Measurements from ENCODE around the gene CNOT3.

DNA sequence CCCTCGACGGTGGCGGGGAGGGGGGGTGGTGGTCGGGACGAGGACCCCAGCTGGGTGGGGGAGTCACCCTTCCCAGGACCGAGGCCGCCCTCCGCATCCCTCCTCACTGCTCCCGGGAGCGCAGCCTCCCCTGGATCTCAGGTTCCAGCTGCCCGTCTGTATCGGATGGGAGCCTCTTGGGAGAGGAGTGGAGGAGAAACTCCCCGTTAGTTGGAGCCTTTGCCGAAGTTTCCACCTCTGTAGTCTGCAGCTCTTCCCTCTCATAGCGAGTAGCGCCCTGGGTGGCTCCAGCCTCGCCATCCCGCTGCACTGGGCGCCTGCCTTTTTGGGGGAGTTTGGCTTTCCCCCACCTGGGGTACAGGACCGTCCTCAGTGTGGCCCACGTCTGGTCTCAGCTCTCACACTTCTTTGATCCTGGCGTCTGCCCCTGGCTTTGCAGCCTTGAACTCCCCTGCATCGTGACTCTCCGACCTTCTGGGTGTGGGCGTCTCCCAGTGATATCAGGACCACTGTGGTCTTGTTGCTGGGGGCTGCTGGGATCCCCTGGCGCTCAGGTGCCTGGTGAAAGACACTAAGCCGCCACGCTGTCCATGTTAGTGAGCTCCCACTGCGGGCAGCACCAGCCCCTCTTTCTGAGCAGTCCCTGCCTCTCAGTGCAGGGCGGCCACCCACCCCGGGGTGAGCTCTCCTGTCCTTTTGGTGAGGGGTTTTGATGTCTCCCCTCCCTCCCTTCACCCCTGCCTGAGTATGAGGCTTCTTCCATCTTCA, 1.1 kb downstream of the CNOT3 start:
- no peak for TF ChIP-seq ATF2 (tag by site-specific recombination; IDR thresholded peaks at IDR 0.05; ENCODE audit: low read depth)
- no peak for TF ChIP-seq ZNF529 (tag by site-specific recombination; IDR thresholded peaks at IDR 0.05; ENCODE audit: insufficient replicate concordance)
- TF ChIP-seq ZNF324 (tag by site-specific recombination; IDR thresholded peaks at IDR 0.05): no peak
- TF ChIP-seq KLF1 (tag by site-specific recombination; IDR thresholded peaks at IDR 0.05): no peak
- no peak for TF ChIP-seq CTCF (tag by site-specific recombination; IDR thresholded peaks at IDR 0.05)
- no peak for TF ChIP-seq ZNF121 (tag by site-specific recombination; IDR thresholded peaks at IDR 0.05)
- no peak for TF ChIP-seq ZNF830 (tag by site-specific recombination; IDR thresholded peaks at IDR 0.05; ENCODE audit: low read depth)
